Kidney (tissue), 14 donors: ENCODE results near the gene EXOC2. TPM values are rescaled to one million over a fixed set of nuclear protein-coding genes. Genes with fewer than 3 reads are reported as not detected.

Experiments used
- DNase-seq, 5 donors: peaks; one replicate each; pipeline ENCODE4 v3.0.0-alpha.2; 2013 to 2020
- FAIRE-seq: peaks from 2 replicates; lab custom pipeline; 2012; peaks lifted over from hg19 to GRCh38; lab: Jason Lieb, UNC
- H3K27ac ChIP-seq, 2 donors: one replicate each; pipeline ENCODE4 v1.7.0; 2013; ENCODE audit warnings: low read depth in 2 of 2, low read length in 2 of 2, inconsistent platforms in 1 of 2
- H3K27me3 ChIP-seq: one replicate; pipeline ENCODE4 v1.7.1; 2013; ENCODE audit warnings: low read length, inconsistent platforms; ENCODE audit not compliant: control insufficient read depth, insufficient read depth
- H3K36me3 ChIP-seq, 3 donors: one replicate each; pipeline versions ENCODE4 v1.7.0 to v1.7.1; 2013; ENCODE audit warnings: low read length in 3 of 3, control low read depth in 1 of 3, inconsistent platforms in 1 of 3; ENCODE audit not compliant: insufficient read depth in 3 of 3, control insufficient read depth in 2 of 3
- H3K4me1 ChIP-seq, 3 donors: one replicate each; pipeline versions ENCODE4 v1.7.0 to v1.7.1; 2013; ENCODE audit warnings: low read length in 3 of 3, inconsistent platforms in 1 of 3, low read depth in 1 of 3; ENCODE audit not compliant: control insufficient read depth in 2 of 3, insufficient read depth in 2 of 3
- H3K4me3 ChIP-seq, 3 donors: one replicate each; pipeline versions ENCODE4 v1.7.0 to v1.8.1; 2013; ENCODE audit warnings: low read length in 3 of 3, control low read depth in 1 of 3, inconsistent platforms in 1 of 3
- H3K9ac ChIP-seq, 3 donors: one replicate each; pipeline versions ENCODE4 v1.7.0 to v1.7.1; 2013; ENCODE audit warnings: low read length in 3 of 3, control low read depth in 1 of 3, inconsistent platforms in 1 of 3
- H3K9me3 ChIP-seq, 3 donors: one replicate each; pipeline versions ENCODE4 v1.7.0 to v1.7.1; 2013; ENCODE audit warnings: low read length in 3 of 3, control low read depth in 1 of 3, inconsistent platforms in 1 of 3; ENCODE audit not compliant: control insufficient read depth in 2 of 3, insufficient read depth in 1 of 3
- intact Hi-C: fragments of 100-400 bp; cut with DNase I; formaldehyde crosslinking; loops from one replicate; pipeline ENCODE4 v1.11.1; 2022
- polyA plus RNA-seq: library from polyadenylated mRNA; stranded (reverse); fragments of 350-450 nt; fragmentation: Illumina TruSeq; extraction: RNeasy Lipid Tissue Mini Kit (QIAGEN cat#74804); gene quantifications from one replicate; pipeline ENCODE4 v1.2.3, GENCODE V29; 2014; ENCODE audit warnings: low read depth, low replicate concordance; ENCODE audit not compliant: insufficient read depth
- total RNA-seq: library from RNA; stranded (reverse); fragmentation: NEBNext Ultra II Directional; extraction: Animal tissue kit (Norgen Biotek cat#: 25700); gene quantifications from one replicate; pipeline ENCODE4 v1.2.1, GENCODE V29; 2021
- TF ChIP-seq, protein P1 (sequence below): IDR thresholded peaks from 3 replicates; pipeline ENCODE4 v1.5.1; 2012; ENCODE audit warnings: mild to moderate bottlenecking, moderate library complexity, borderline replicate concordance; ENCODE audit not compliant: insufficient read depth; ENCODE audit errors: extremely low read depth
- donor health status: control.
- donor health status: control.
- donor health status: control.
- donor health status: control.
- donor health status: control.
- donor health status: DM: yes; HTN: yes; CAD: no.
- donor health status: Normal renal cell carcinoma (clear cell type).

EXOC2 gene
- total and polyA plus RNA-seq, 2 donors from 2014 or later = 8.6 to 21.7 TPM

DNA sequence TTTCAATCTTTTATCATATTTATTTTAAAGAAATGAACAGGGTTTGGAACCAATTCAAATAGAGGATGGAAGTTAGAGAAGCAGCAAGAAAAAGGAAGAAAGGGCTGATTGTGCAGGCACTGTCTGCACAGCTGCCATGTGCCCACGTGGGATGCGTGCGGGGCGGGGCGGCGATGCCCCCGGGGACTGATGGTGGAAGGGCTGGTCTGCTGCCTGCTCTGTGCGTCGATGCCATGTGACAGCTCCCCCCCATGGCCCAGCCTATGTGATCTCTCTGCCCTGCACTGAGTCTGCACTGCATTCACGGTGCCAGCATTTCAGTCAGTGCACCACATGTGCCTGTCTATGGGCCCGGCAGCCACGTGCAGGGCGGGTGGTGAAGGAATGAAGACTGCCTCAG is 205.0 kb downstream of the EXOC2 start:
- peaks cover 0 to 4% (median 0%) of the 10 kb centered on the region in 3 donors for H3K9me3 ChIP-seq
- peaks cover 0 to 12% (median 5%) of the 10 kb centered on the region in 3 donors for H3K36me3 ChIP-seq
- no peaks in the 10 kb centered on the region for H3K27me3 ChIP-seq
- H3K27ac ChIP-seq = no peak overlapping the region
- TF ChIP-seq, protein P1, sequence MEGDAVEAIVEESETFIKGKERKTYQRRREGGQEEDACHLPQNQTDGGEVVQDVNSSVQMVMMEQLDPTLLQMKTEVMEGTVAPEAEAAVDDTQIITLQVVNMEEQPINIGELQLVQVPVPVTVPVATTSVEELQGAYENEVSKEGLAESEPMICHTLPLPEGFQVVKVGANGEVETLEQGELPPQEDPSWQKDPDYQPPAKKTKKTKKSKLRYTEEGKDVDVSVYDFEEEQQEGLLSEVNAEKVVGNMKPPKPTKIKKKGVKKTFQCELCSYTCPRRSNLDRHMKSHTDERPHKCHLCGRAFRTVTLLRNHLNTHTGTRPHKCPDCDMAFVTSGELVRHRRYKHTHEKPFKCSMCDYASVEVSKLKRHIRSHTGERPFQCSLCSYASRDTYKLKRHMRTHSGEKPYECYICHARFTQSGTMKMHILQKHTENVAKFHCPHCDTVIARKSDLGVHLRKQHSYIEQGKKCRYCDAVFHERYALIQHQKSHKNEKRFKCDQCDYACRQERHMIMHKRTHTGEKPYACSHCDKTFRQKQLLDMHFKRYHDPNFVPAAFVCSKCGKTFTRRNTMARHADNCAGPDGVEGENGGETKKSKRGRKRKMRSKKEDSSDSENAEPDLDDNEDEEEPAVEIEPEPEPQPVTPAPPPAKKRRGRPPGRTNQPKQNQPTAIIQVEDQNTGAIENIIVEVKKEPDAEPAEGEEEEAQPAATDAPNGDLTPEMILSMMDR = no peak
- intact Hi-C loops = no loop called here
- FAIRE-seq (no peak), DNase-seq (no peak)
- no peak overlapping the region for H3K4me3 ChIP-seq
- H3K9ac ChIP-seq = no peak overlapping the region
- no peaks in the 10 kb centered on the region for H3K4me1 ChIP-seq

DNA sequence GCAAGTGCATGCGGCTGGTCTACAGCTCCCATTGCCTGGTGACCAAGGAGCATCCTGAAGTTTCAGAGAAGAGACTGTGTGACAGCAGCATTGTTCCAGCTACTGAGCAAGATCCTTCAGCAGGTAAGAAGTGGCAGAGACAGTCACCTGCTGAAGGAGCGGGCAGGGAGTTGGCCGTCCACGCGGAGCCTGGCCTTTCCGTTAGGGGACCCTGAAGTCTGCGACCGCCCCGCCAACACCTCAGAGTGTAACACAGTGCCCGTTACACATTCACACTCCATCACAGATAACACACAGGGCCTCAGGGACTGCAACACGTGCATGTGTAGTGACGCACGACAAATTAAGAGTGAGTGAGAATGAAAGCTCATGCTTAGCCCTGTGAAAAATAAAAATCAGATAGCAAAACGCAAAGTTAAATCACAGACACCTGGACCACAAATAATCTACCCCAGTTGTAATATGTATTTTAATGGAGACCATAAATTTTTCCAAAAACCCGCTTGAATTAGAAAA is 207.2 kb downstream of the EXOC2 start:
- H3K4me3 ChIP-seq = no peak overlapping the region
- intact Hi-C loops = no loop called here
- no peak overlapping the region for H3K9ac ChIP-seq
- no peaks in the 10 kb centered on the region for H3K9me3 ChIP-seq
- FAIRE-seq (no peak), DNase-seq (no peak)
- TF ChIP-seq, protein P1 = no peak
- H3K27ac ChIP-seq = no peak overlapping the region
- peaks cover 0 to 12% (median 5%) of the 10 kb centered on the region in 3 donors for H3K36me3 ChIP-seq
- H3K4me1 ChIP-seq = no peaks in the 10 kb centered on the region
- no peaks in the 10 kb centered on the region for H3K27me3 ChIP-seq

DNA sequence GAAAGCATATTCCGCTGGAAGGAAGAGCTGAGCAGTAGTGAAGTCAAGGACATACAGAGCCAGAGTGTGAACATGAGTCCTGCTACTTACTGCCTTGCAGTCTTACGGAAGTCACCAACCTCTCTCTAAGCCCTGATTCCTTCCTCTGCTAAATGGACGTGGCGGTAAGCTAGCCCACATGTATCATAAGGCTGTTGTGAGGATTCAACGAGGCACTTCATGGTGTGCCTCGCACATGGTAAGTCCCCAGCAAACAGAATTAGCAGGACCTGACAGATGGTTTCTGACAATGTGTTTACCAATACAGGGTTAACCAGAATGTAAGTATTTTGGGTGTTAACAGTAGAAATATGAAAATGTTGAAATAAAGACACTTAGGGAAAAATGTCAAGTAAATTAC is 208.2 kb downstream of the EXOC2 start:
- no peak for FAIRE-seq
- Histone ChIP-seq H3K4me3 (no peak overlapping the region), H3K9me3 (no peaks in the 10 kb centered on the region), H3K4me1 (no peaks in the 10 kb centered on the region), H3K9ac (no peak overlapping the region), H3K27ac (no peak overlapping the region), H3K27me3 (no peaks in the 10 kb centered on the region), H3K36me3 (peaks cover 0 to 12% (median 4%) of the 10 kb centered on the region in 3 donors)
- intact Hi-C loops = no loop called here
- TF ChIP-seq, protein P1 = no peak
- DNase-seq = no peak
